Activated naive CD4-positive, alpha-beta T cell treated with anti-CD3 and anti-CD28 coated beads for 36 hours (primary cell): ENCODE results near the gene MAML3. TPM values are rescaled to one million over a fixed set of nuclear protein-coding genes. Genes with fewer than 3 reads are reported as not detected.

Source experiments
- CTCF ChIA-PET: fragments of 350-600 bp; sonication (Branson Sonifier 250); formaldehyde crosslinking; loops from one replicate; lab custom pipeline; 2021; ENCODE audit warnings: antibody characterized with exemption; lab: Charles Lee
- DNase-seq: peaks from one replicate; pipeline ENCODE4 v3.0.0-alpha.2; 2020
- H3K27ac Mint-ChIP-seq: one replicate; pipeline ENCODE4 v1.8.0; 2021; ENCODE audit warnings: mild to moderate bottlenecking, mixed read lengths
- H3K27me3 Mint-ChIP-seq: one replicate; pipeline ENCODE4 v1.8.0; 2021; ENCODE audit warnings: low read depth, mixed read lengths
- H3K36me3 Mint-ChIP-seq: one replicate; pipeline ENCODE4 v1.8.0; 2021; ENCODE audit warnings: low read depth, mixed read lengths
- H3K4me1 Mint-ChIP-seq: one replicate; pipeline ENCODE4 v1.8.0; 2021; ENCODE audit warnings: low read depth, mixed read lengths
- H3K4me3 Mint-ChIP-seq: one replicate; pipeline ENCODE4 v1.8.0; 2021; ENCODE audit warnings: mild to moderate bottlenecking, moderate library complexity, mixed read lengths
- H3K9me3 Mint-ChIP-seq: one replicate; pipeline ENCODE4 v1.8.0; 2021; ENCODE audit warnings: mixed read lengths
- intact Hi-C: fragments of 100-400 bp; cut with micrococcal nuclease; formaldehyde crosslinking; loops from one replicate; pipeline ENCODE4 v1.15.1; 2023
- total RNA-seq, 2 experiments: library from RNA; stranded (reverse); gene quantifications; one replicate each; pipeline ENCODE4 v1.2.3, GENCODE V29; 2021

MAML3 gene
- total RNA-seq, 2 experiments from 2014 or later = 0.52 to 0.76 TPM

DNA sequence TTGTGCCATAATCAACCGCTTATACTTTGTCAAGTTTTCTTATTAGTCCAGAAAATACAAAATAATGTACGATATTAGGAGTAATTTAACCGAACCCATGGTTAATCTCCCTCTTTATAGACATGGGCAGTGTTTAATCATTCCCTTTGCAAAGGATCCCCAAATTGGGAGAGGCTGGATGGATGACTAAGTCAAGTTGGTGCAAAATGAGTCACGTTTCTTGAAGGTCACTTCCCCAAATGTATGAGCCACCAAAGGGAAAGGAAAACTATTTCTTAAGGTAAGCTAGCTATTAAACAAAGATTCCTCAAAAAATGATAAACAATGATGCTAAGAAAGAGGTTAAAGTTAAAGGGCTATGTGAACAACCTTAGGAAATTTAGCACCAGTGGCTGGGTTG, 17.5 kb downstream of the MAML3 start:
- Mint-ChIP-seq H3K27ac (no peak overlapping the region), H3K27me3 (peaks cover 2% of the 10 kb centered on the region), H3K9me3 (no peaks in the 10 kb centered on the region), H3K4me3 (no peak overlapping the region), H3K36me3 (no peaks in the 10 kb centered on the region), H3K4me1 (peaks cover 27% of the 10 kb centered on the region)
- DNase-seq = no peak
- intact Hi-C loops = no loop called here
- CTCF ChIA-PET = no interaction called here

DNA sequence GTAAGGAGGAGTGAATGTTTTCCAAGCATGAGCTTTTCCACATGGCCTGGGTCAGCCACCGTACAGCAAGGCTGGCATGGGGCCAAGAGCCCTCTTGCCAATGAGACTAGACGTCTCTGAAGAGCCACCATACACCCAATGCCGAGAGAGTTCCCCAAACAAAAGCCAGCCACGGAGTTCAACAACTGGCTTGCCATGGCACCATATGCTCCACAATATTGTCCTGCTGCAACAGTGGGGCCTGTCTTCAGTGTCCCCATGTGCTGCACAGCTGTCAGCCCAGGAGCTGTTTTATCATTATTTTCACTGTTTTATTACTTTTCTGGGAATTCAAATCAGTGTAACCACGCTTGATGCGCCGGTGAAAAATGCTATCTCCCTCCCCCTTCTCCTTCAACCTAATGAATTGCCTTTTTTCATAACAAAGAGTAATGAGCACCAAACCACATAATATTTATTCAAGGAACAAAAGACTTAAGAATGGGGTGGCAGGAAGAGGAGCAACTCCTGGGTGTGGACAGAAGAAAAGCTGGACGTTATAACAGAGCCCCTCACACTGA, 18.4 kb downstream of the MAML3 start:
- intact Hi-C loops = no loop called here
- no peak for DNase-seq
- Mint-ChIP-seq H3K36me3 (no peaks in the 10 kb centered on the region), H3K27me3 (peaks cover 2% of the 10 kb centered on the region), H3K4me1 (peaks cover 30% of the 10 kb centered on the region), H3K27ac (no peak overlapping the region), H3K9me3 (no peaks in the 10 kb centered on the region), H3K4me3 (no peak overlapping the region)
- CTCF ChIA-PET = interaction anchor here (0.8 kb wide), 1 partner anchor 8 kb away, joined by 3 read pairs; no protein-coding TSS in a partner anchor

DNA sequence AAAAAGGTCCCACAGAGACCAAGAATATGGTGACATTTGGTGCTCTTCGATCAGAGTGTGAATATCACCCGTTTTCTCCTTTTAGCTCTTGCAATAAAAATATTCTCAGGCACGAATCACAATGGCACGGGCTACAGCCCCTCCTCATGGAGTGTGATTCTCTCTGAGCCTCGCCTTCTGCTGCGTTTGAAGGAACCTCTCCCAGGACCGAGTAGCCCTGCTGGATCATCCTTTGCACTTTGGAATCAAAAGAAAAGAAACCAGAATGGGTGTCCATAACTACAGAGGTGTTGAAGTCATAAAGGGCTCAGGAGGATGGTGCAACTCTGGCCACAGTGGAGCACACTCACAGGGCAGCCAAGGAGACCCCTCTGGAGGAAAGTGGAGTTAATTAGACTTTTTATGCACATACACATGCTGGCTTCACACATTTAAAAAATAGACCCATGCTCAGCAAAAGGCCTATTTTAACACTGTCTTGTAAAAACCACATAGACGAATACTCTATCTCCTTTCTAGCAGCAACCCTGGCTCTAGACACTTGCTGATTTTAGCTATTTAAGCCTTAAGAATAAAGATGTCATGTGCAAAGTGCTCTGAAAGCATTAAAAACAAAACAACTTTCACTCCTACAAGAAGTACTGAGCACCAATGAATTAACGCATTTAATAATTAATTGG, 19.1 kb downstream of the MAML3 start:
- no peak for DNase-seq
- Mint-ChIP-seq H3K36me3 (no peaks in the 10 kb centered on the region), H3K4me1 (peaks cover 33% of the 10 kb centered on the region), H3K27me3 (peaks cover 2% of the 10 kb centered on the region), H3K9me3 (no peaks in the 10 kb centered on the region), H3K27ac (no peak overlapping the region), H3K4me3 (no peak overlapping the region)
- intact Hi-C loops = no loop called here
- CTCF ChIA-PET = no interaction called here

DNA sequence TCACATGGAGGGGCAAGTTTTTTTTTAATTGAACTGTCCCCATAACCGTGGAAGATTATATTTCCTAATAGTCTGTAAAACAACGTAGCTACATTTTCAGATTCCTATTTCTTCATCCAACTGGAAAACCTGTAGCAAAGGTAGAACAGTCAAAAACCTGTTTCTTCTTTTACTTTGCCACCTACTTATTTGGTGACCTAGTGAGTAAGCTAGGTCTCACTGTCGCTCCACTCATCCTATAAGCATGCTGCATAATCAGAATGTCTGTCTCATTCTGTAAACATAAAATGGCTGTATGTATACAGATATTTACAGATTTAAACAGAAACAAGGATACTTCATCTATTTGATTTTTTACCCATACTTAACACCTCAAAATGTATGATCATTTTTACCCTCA, 20.4 kb downstream of the MAML3 start:
- Mint-ChIP-seq H3K4me1 (peaks cover 33% of the 10 kb centered on the region), H3K27ac (no peak overlapping the region), H3K9me3 (no peaks in the 10 kb centered on the region), H3K27me3 (peaks cover 2% of the 10 kb centered on the region), H3K36me3 (no peaks in the 10 kb centered on the region), H3K4me3 (no peak overlapping the region)
- CTCF ChIA-PET = interaction anchor here (1.0 kb wide), 1 partner anchor 19 kb away, joined by 3 read pairs; no protein-coding TSS in a partner anchor
- intact Hi-C loops = no loop called here
- DNase-seq = no peak

DNA sequence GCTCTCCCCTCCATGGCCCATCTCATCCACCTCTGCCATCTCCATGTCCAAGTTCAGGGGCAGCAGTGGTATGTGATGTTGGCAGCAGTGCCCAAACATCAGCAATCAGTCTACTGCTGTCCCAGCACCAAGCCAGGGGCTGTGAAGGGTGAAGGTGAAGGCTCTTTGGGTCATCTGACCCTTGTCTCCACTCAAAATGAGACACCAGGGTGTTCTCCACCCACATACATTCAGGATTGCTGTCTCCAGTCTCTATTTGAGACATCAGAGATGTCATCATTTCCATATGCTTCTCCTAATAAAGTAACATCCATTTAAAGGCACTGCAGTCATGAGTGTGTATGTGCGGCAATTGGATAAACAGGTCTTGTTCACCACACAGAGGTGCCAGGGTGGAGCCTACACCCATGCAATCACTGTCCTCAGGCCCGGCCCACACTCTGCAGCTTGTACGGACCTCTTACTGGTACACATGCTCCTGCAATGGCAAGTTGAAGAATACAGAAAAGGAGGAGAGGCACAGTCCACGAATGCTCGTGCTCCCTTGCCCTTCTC, 22.2 kb downstream of the MAML3 start:
- H3K4me3 Mint-ChIP-seq = no peak overlapping the region
- no peaks in the 10 kb centered on the region for H3K9me3 Mint-ChIP-seq
- H3K27me3 Mint-ChIP-seq = peaks cover 2% of the 10 kb centered on the region
- CTCF ChIA-PET = no interaction called here
- H3K36me3 Mint-ChIP-seq = no peaks in the 10 kb centered on the region
- peaks cover 23% of the 10 kb centered on the region for H3K4me1 Mint-ChIP-seq
- intact Hi-C loops = no loop called here
- no peak for DNase-seq
- no peak overlapping the region for H3K27ac Mint-ChIP-seq

DNA sequence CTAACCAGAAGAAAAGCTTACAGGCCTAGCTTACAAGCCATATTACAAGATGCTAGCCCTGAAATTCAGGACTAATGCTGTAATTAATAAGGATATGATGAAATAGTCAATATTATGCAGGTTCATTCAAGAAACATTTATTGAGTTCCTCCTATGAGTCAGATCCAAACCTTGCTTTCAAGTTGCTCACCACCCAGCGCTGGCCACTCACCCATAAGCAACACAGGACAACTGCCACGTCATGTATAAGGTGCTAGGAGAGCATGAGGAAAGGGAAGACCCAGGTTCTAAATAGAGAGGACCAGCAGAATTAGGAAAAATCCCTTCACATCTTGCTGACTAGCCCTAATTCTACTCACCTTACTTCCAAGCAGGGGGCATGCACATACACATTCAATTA, 23.3 kb downstream of the MAML3 start:
- peaks cover 23% of the 10 kb centered on the region for H3K4me1 Mint-ChIP-seq
- no peak for DNase-seq
- CTCF ChIA-PET = no interaction called here
- H3K4me3 Mint-ChIP-seq = no peak overlapping the region
- no peaks in the 10 kb centered on the region for H3K9me3 Mint-ChIP-seq
- intact Hi-C loops = no loop called here
- H3K27ac Mint-ChIP-seq = no peak overlapping the region
- H3K27me3 Mint-ChIP-seq = peaks cover 2% of the 10 kb centered on the region
- H3K36me3 Mint-ChIP-seq = no peaks in the 10 kb centered on the region

DNA sequence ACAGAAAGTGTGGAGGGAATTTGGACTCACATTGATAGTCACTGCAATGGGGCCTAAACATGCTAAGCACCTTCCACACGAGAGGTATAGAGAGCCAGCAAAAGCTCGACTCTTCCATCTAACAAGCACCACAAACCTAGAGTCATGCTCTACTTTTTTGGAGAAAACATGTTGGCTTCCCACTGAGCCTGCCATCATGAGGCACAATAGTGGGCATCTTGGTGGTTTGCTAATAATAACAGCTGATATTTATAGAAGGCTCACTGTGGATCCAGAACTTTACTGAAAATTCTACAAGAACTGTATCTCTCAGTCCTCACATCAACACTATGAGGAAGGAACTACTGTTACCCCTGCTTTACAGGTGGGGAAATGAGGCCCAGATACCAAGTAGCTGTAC, 26.6 kb downstream of the MAML3 start:
- Mint-ChIP-seq H3K4me1 (peaks cover 28% of the 10 kb centered on the region), H3K36me3 (no peaks in the 10 kb centered on the region), H3K27ac (no peak overlapping the region), H3K27me3 (no peaks in the 10 kb centered on the region), H3K4me3 (no peak overlapping the region), H3K9me3 (no peaks in the 10 kb centered on the region)
- CTCF ChIA-PET = interaction anchor here (0.7 kb wide), 1 partner anchor 8 kb away, joined by 3 read pairs; no protein-coding TSS in a partner anchor
- no peak for DNase-seq
- intact Hi-C loops = no loop called here

DNA sequence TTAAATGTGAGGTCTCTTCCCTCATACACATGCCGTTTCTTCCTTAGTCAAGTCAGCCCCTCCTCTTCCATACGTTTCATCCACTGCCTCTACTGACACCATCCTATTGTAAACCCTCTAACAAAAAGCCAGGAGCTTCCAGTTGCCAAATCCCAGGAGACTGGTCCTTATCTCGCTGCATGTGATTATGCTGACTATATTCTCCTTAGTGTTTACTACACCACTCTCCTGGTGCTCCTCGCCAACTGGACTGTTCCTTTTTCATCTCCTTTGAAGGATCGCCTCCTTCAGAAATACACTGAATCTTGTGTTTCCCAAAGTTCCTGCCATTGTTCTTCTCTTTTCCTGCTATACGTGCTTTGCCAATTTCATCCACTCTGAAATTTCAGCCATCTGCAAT, 27.7 kb downstream of the MAML3 start:
- Mint-ChIP-seq H3K4me3 (no peak overlapping the region), H3K36me3 (no peaks in the 10 kb centered on the region), H3K27ac (no peak overlapping the region), H3K4me1 (peaks cover 20% of the 10 kb centered on the region), H3K27me3 (no peaks in the 10 kb centered on the region), H3K9me3 (no peaks in the 10 kb centered on the region)
- intact Hi-C loops = no loop called here
- CTCF ChIA-PET = no interaction called here
- no peak for DNase-seq

DNA sequence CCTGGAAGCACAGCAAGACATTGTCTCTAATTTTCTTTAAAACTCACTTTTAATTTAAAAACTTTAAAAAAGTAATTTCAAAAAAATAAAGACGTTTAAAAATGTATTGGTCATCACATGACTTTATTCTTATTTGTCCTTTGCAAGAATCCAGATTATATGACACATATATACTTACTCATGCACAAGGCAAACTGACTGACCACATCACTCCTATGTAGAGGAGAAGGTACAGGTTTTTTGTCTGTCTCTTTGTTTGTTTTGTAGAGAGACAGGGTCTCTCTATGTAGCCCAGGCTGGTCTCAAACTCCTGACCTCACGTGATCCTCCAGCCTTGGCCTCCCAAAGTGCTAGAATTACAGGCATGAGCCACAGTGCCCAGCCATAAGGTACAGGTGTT, 28.6 kb downstream of the MAML3 start:
- no peak for DNase-seq
- Mint-ChIP-seq H3K36me3 (no peaks in the 10 kb centered on the region), H3K9me3 (no peaks in the 10 kb centered on the region), H3K27ac (no peak overlapping the region), H3K4me3 (no peak overlapping the region), H3K27me3 (no peaks in the 10 kb centered on the region), H3K4me1 (peaks cover 16% of the 10 kb centered on the region)
- intact Hi-C loops = no loop called here
- CTCF ChIA-PET = no interaction called here

DNA sequence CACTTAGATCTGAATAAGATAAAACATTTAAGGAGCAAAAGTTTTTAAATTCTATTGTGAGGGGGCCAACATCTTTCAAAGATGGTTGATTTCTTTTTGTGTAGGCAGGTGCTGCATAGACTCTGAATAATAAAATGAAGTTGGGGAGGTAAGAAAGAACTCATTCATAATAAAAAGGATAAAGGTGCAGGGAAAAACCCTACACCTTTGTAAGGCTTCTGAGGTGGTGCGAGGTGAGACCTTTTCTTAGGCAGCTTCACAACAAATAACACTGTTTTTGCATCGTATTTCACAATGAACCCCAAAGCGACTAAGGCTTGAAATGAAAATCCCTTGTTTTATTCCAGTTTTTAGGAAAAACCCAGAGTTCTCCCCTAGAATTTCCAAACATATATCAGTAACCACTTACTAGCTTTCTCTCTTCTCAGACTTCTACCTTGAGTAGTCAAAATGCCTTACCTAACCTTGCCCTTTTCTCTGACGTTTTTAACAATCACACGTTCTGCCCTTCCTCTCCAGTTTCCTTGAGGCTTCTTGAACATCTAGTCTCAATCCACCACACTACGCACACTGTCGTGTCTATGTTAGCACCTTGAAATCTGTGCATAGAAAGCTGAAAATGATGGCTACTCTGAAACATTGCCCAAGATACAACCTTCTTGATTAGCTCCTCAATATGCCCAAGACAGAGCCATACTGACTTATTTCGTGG, 30.2 kb downstream of the MAML3 start:
- Mint-ChIP-seq H3K36me3 (no peaks in the 10 kb centered on the region), H3K4me3 (no peak overlapping the region), H3K4me1 (peaks cover 15% of the 10 kb centered on the region), H3K9me3 (no peaks in the 10 kb centered on the region), H3K27me3 (no peaks in the 10 kb centered on the region), H3K27ac (no peak overlapping the region)
- no peak for DNase-seq
- intact Hi-C loops = no loop called here
- CTCF ChIA-PET = interaction anchor here (0.8 kb wide), 1 partner anchor 27 kb away, joined by 3 read pairs; no protein-coding TSS in a partner anchor

DNA sequence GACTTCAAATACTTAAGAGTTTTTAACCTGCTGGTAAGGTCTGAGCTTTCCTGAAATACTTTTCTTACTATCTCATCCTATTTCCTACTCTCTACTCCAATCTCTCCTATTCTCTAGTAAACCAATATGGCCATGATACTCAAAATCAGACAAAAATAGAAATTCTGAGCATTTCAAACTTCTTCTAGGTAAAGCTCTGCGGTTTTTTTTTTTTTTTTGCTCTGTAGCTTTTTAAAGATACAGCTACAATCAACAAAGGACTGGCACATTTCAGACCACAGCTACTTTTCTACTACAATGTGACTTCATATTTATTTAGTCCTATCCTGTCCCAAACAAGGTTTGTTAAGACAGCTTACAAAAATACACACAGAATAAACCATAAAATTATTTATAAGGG, 31.1 kb downstream of the MAML3 start:
- intact Hi-C loops = no loop called here
- CTCF ChIA-PET = interaction anchor here (1.1 kb wide), 1 partner anchor 27 kb away, joined by 3 read pairs; no protein-coding TSS in a partner anchor
- no peak overlapping the region for H3K4me3 Mint-ChIP-seq

DNA sequence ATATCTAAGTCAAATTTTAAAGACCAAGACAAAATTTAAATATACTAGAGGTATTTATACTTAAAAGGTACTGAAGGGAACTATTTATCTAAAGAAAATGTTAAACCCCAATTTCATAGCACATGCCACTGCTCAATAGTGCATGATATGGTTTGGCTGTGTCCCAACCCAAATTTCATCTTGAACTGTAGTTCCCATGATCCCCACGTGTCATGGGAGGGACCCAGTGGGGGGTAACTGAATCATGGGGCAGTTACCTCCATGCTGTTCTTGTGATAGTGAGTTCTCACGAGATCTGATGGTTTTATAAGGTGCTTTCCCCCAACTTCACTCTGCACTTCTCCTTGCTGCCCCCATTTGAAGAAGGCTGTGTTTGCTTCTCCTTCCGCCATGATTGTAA, 32.3 kb downstream of the MAML3 start:
- Mint-ChIP-seq H3K4me3 (no peak overlapping the region), H3K4me1 (peaks cover 21% of the 10 kb centered on the region), H3K36me3 (no peaks in the 10 kb centered on the region), H3K27me3 (no peaks in the 10 kb centered on the region), H3K9me3 (no peaks in the 10 kb centered on the region), H3K27ac (no peak overlapping the region)
- CTCF ChIA-PET = interaction anchor here (0.6 kb wide), 1 partner anchor 1184 kb away, joined by 3 read pairs; no protein-coding TSS in a partner anchor
- DNase-seq = no peak
- intact Hi-C loops = no loop called here

More for the DNA sequence above, 31.1 kb downstream of the MAML3 start:
- no peaks in the 10 kb centered on the region for H3K27me3 Mint-ChIP-seq
- H3K27ac Mint-ChIP-seq = no peak overlapping the region
- peaks cover 15% of the 10 kb centered on the region for H3K4me1 Mint-ChIP-seq
- DNase-seq = no peak
- H3K9me3 Mint-ChIP-seq = no peaks in the 10 kb centered on the region
- no peaks in the 10 kb centered on the region for H3K36me3 Mint-ChIP-seq
